Heart left ventricle (tissue), 16 donors: Measurements from ENCODE around the gene CDT1. TPM values are rescaled to one million over a fixed set of nuclear protein-coding genes. Genes with fewer than 3 reads are reported as not detected.

ENCODE experiments used
- ATAC-seq, 4 donors: fragments of 200-7000 bp; cut with Tn5 transposase; one replicate each; pipeline ENCODE4 v1.9.1; 2020 to 2022; ENCODE audit warnings: moderate library complexity in 4 of 4, mild to moderate bottlenecking in 3 of 4, moderate number of reproducible peaks in 1 of 4
- DNase-seq, 5 donors: peaks; one replicate each; pipeline ENCODE4 v3.0.0-alpha.2; 2020
- H3K27ac ChIP-seq, 12 donors: fragments of 200-600 bp; sonication (generic) in 4 of 12; one replicate each; pipeline versions ENCODE4 v1.5.0 to v1.8.0; 2016 to 2022; ENCODE audit warnings: mild to moderate bottlenecking in 2 of 12
- H3K27me3 ChIP-seq, 9 donors: fragments of 200-600 bp; sonication (generic) in 2 of 9; one replicate each; pipeline versions ENCODE4 v1.5.1 to v1.8.0; 2016 to 2022; ENCODE audit warnings: mild to moderate bottlenecking in 3 of 9
- H3K36me3 ChIP-seq, 9 donors: fragments of 200-600 bp; sonication (generic) in 2 of 9; one replicate each; pipeline versions ENCODE4 v1.5.0 to v1.8.0; 2018 to 2022; ENCODE audit warnings: mild to moderate bottlenecking in 2 of 9
- H3K4me1 ChIP-seq, 12 donors: fragments of 200-600 bp; sonication (generic) in 4 of 12; one replicate each; pipeline versions ENCODE4 v1.5.0 to v1.8.0; 2016 to 2022; ENCODE audit warnings: mild to moderate bottlenecking in 3 of 12
- H3K4me3 ChIP-seq, 12 donors: fragments of 200-600 bp; sonication (generic) in 4 of 12; one replicate each; pipeline versions ENCODE4 v1.5.0 to v1.8.0; 2017 to 2022; ENCODE audit warnings: mild to moderate bottlenecking in 9 of 12, moderate library complexity in 4 of 12
- H3K9me3 ChIP-seq, 12 donors: fragments of 200-600 bp; sonication (generic) in 4 of 12; one replicate each; pipeline versions ENCODE4 v1.5.0 to v1.8.0; 2016 to 2022; ENCODE audit warnings: mild to moderate bottlenecking in 1 of 12
- CTCF ChIP-seq, 12 donors: fragments of 200-600 bp; sonication (generic) in 4 of 12; IDR thresholded peaks; one replicate each; pipeline versions ENCODE4 v1.5.0 to v1.8.0; 2018 to 2022; ENCODE audit warnings: antibody characterized with exemption in 12 of 12, mild to moderate bottlenecking in 5 of 12
- POLR2A ChIP-seq, 2 donors: fragments of 450-650 bp; IDR thresholded peaks; one replicate each; pipeline ENCODE4 v1.6.1; 2017; ENCODE audit warnings: antibody characterized with exemption in 2 of 2, mild to moderate bottlenecking in 2 of 2, moderate library complexity in 2 of 2
- WGBS, 4 donors: extraction: QIAGEN DNeasy Blood & Tissue Kit in 2 of 4; methylation state at CpG; one replicate each; pipeline versions ENCODE4 v1.1.5 to v1.1.7; 2013 to 2018; 5-methylcytosine and 5-hydroxymethylcytosine counted together
- intact Hi-C, 10 donors: fragments of 100-400 bp; cut with DNase I; formaldehyde crosslinking; loops; one replicate each; pipeline versions ENCODE4 v1.11.1 to v1.14.2; 2022
- polyA plus RNA-seq, 2 donors: library from polyadenylated mRNA; stranded (reverse); fragments of 200-250 nt; gene quantifications; one replicate each; pipeline ENCODE4 v1.2.3, GENCODE V29; 2013
- total RNA-seq, 9 donors: library from RNA; depleted of rRNA in 2 of 9; stranded (reverse); fragments of >200 nt in 2 of 9; fragmentation: NEBNext Ultra II Directional in 3 of 9; extraction: Animal tissue kit (Norgen Biotek cat#: 25700) in 3 of 9; gene quantifications; one replicate each; pipeline versions ENCODE4 v1.1.0 to v1.2.4, GENCODE V29; 2016 to 2023
- donor health status: ischemic (EF 13 %, LVEDD 7.1; RV severe dilation, severe dysfunction).
- donor health status: healthy with polysubstance abuse.
- donor health status: DM: no; HTN: yes; CAD: no.
- donor health status: DM: no; HTN: no; CAD: no.
- donor health status: ischemic (EF 25% LVEDD 6.9; RV normal size, moderate dysfunction).
- donor health status: ischemic (EF 25% LVEDD 5.7; RV mildly dilated, moderate dysfunction).
- donor health status: healthy.
- donor health status: DM: yes; HTN: yes; CAD: no.
- donor health status: ischemic (EF 35%, LVEDD 5.7; RV mildly dilated, moderate dysfunction).
- donor health status: nonischemic (EF 11% LVEDD 7.7; RV severe dilation, severe dysfunction).
- donor health status: DM: yes; HTN: yes; CAD: no.
- donor health status: PGD.
- donor health status: ischemic (EF 29% LVEDD 5.4; RV normal size, mild dysfunction).
- donor health status: nonischemic (EF 23%, LVEDD 6.1; RV moderate dilation, normal function).

Gene CDT1
- total and polyA plus RNA-seq, 11 donors: 0.19 to 6.1 (median 0.61) TPM

- H3K27me3 ChIP-seq: peaks cover 0 to 10% (median 3%) of the 10 kb centered on the region in 9 donors
- H3K36me3 ChIP-seq: no peaks in the 10 kb centered on the region
- peaks cover 0 to 25% (median 3%) of the 10 kb centered on the region in 12 donors for H3K4me1 ChIP-seq
- WGBS, 4 donors: 89 to 97% (median 93%) methylated on average over 4 of the region's 4 CpGs
- ATAC-seq (no peak), DNase-seq (no peak)
- TF ChIP-seq CTCF (IDR thresholded peaks at IDR 0.05) (no peak), POLR2A (IDR thresholded peaks at IDR 0.05) (no peak)
- no peak overlapping the region for H3K27ac ChIP-seq
- H3K4me3 ChIP-seq: no peak overlapping the region
- H3K9me3 ChIP-seq: no peaks in the 10 kb centered on the region
- intact Hi-C loops: no loop called here
These were observed 5.5 kb upstream of the CDT1 start for GRCh38 chr16:88798073-88798472.

GRCh38 chr16:88798772-88799455 lies 4.7 kb upstream of the CDT1 start:
- intact Hi-C loops: no loop called here
- no peak for DNase-seq

GRCh38 chr16:88799569-88800276 lies 3.9 kb upstream of the CDT1 start:
- peaks cover 0 to 25% (median 11%) of the 10 kb centered on the region in 12 donors for H3K4me1 ChIP-seq
- H3K27me3 ChIP-seq: no peaks in the 10 kb centered on the region
- no peaks in the 10 kb centered on the region for H3K36me3 ChIP-seq
- DNase-seq (peak in 1 of 5 donors; percentile 26), ATAC-seq (no peak)
- TF ChIP-seq CTCF (IDR thresholded peaks at IDR 0.05) (no peak), POLR2A (IDR thresholded peaks at IDR 0.05) (no peak)
- WGBS, 4 donors: 73 to 91% (median 83%) methylated on average over 12 to 17 of the region's 17 CpGs
- no peak overlapping the region for H3K27ac ChIP-seq
- no peaks in the 10 kb centered on the region for H3K9me3 ChIP-seq
- no peak overlapping the region for H3K4me3 ChIP-seq
- intact Hi-C loops: no loop called here

More at GRCh38 chr16:88798772-88799455, 4.7 kb upstream of the CDT1 start:
- H3K4me3 ChIP-seq: no peak overlapping the region
- H3K4me1 ChIP-seq: peaks cover 0 to 18% (median 4%) of the 10 kb centered on the region in 12 donors
- H3K9me3 ChIP-seq: no peaks in the 10 kb centered on the region
- peaks cover 0 to 2% (median 0%) of the 10 kb centered on the region in 9 donors for H3K27me3 ChIP-seq
- no peak for ATAC-seq
- TF ChIP-seq CTCF (IDR thresholded peaks at IDR 0.05) (no peak), POLR2A (IDR thresholded peaks at IDR 0.05) (no peak)
- H3K27ac ChIP-seq: no peak overlapping the region
- no peaks in the 10 kb centered on the region for H3K36me3 ChIP-seq

- H3K4me3 ChIP-seq: no peak overlapping the region
- DNase-seq (peak in 1 of 5 donors; percentile 17), ATAC-seq (no peak)
- no peaks in the 10 kb centered on the region for H3K9me3 ChIP-seq
- 71 to 90% (median 89%) methylated on average over 6 of the region's 6 CpGs for WGBS, 4 donors
- H3K27ac ChIP-seq: no peak overlapping the region
- H3K36me3 ChIP-seq: no peaks in the 10 kb centered on the region
- no peaks in the 10 kb centered on the region for H3K27me3 ChIP-seq
- TF ChIP-seq POLR2A (IDR thresholded peaks at IDR 0.05): no peak
- TF ChIP-seq CTCF (IDR thresholded peaks at IDR 0.05): no peak
- intact Hi-C loops: no loop called here
- H3K4me1 ChIP-seq: peaks cover 0 to 30% (median 11%) of the 10 kb centered on the region in 12 donors
These were observed 3.4 kb upstream of the CDT1 start for GRCh38 chr16:88800277-88800592.
